Chondrocyte (in vitro differentiated cells): ENCODE data around the gene LCN12. TPM values are rescaled to one million over a fixed set of nuclear protein-coding genes. Genes with fewer than 3 reads are reported as not detected.

Source experiments
- DNase-seq: peaks from one replicate; pipeline ENCODE4 v3.0.0; 2021; ENCODE audit warnings: mixed read lengths, low spot score
- H3K27ac Mint-ChIP-seq: one replicate; pipeline ENCODE4 v1.8.0; 2021; ENCODE audit warnings: mild to moderate bottlenecking, moderate library complexity, mixed read lengths; ENCODE audit not compliant: unreplicated experiment
- H3K27me3 Mint-ChIP-seq: 2 replicates; pipeline ENCODE4 v1.8.0; 2021; ENCODE audit warnings: low read depth, mixed read lengths
- H3K36me3 Mint-ChIP-seq: 2 replicates; pipeline ENCODE4 v1.8.0; 2021; ENCODE audit warnings: low read depth, mixed read lengths
- H3K4me1 Mint-ChIP-seq: 2 replicates; pipeline ENCODE4 v1.8.0; 2021; ENCODE audit warnings: low read depth, mild to moderate bottlenecking, mixed read lengths
- H3K4me3 Mint-ChIP-seq: one replicate; pipeline ENCODE4 v1.8.0; 2021; ENCODE audit warnings: mild to moderate bottlenecking, moderate library complexity, mixed read lengths; ENCODE audit not compliant: unreplicated experiment
- H3K9me3 Mint-ChIP-seq: 2 replicates; pipeline ENCODE4 v1.8.0; 2021; ENCODE audit warnings: low read depth, mixed read lengths
- CTCF ChIP-seq: fragments of 200-600 bp; sonication (generic); IDR thresholded peaks from 2 replicates; pipeline ENCODE4 v1.5.0; 2021; ENCODE audit warnings: antibody characterized with exemption, mild to moderate bottlenecking, moderate library complexity
- total RNA-seq: library from RNA; stranded (reverse); gene quantifications from 3 replicates; pipeline ENCODE4 v1.2.1, GENCODE V29; 2021

Gene LCN12
- total RNA-seq, 1 donor from 2014 or later = 0.60 TPM

GRCh38 chr9:136995362-136995761 lies 43.3 kb downstream of the LCN12 start:
- peaks cover 5% of the 10 kb centered on the region for H3K9me3 Mint-ChIP-seq
- no peak overlapping the region for H3K4me3 Mint-ChIP-seq
- no peak for TF ChIP-seq CTCF
- no peaks in the 10 kb centered on the region for H3K27me3 Mint-ChIP-seq
- no peak overlapping the region for H3K27ac Mint-ChIP-seq
- no peaks in the 10 kb centered on the region for H3K36me3 Mint-ChIP-seq
- no peak for DNase-seq
- H3K4me1 Mint-ChIP-seq = peaks cover 62% of the 10 kb centered on the region

- no peak for TF ChIP-seq CTCF
- Mint-ChIP-seq H3K4me3 (no peak overlapping the region), H3K9me3 (peaks cover under 1% of the 10 kb centered on the region), H3K36me3 (no peaks in the 10 kb centered on the region), H3K4me1 (peaks cover 66% of the 10 kb centered on the region), H3K27me3 (no peaks in the 10 kb centered on the region), H3K27ac (peak overlapping the region; percentile 41)
- no peak for DNase-seq
Measured at GRCh38 chr9:136995772-136996311, 43.8 kb downstream of the LCN12 start.

GRCh38 chr9:136996361-136997292 lies 44.6 kb downstream of the LCN12 start, which contains the start of gene CLIC3:
TSS of gene CLIC3 (minus strand) at chr9:136996568. CDS start at chr9:136996543, 25 bp downstream.
- H3K27ac Mint-ChIP-seq = peak within 1 kb of the TSS; percentile 54
- no peak within 1 kb of the TSS for H3K4me3 Mint-ChIP-seq
- TF ChIP-seq CTCF = no peak
- H3K9me3 Mint-ChIP-seq = no peaks in the 10 kb centered on the region
- no peaks in the 10 kb centered on the region for H3K27me3 Mint-ChIP-seq
- no peak for DNase-seq
- peaks cover 62% of the 10 kb centered on the region for H3K4me1 Mint-ChIP-seq
- H3K36me3 Mint-ChIP-seq = no peaks in the 10 kb centered on the region

- no peaks in the 10 kb centered on the region for H3K36me3 Mint-ChIP-seq
- H3K9me3 Mint-ChIP-seq = no peaks in the 10 kb centered on the region
- H3K4me1 Mint-ChIP-seq = peaks cover 61% of the 10 kb centered on the region
- H3K27me3 Mint-ChIP-seq = no peaks in the 10 kb centered on the region
- TF ChIP-seq CTCF = no peak
- H3K4me3 Mint-ChIP-seq = no peak overlapping the region
- no peak for DNase-seq
- H3K27ac Mint-ChIP-seq = peak overlapping the region; percentile 91
Measured at GRCh38 chr9:136997371-136997770, 45.3 kb downstream of the LCN12 start.

GRCh38 chr9:136997830-136998234 lies 45.8 kb downstream of the LCN12 start:
- Mint-ChIP-seq H3K27me3 (no peaks in the 10 kb centered on the region), H3K27ac (peak overlapping the region; percentile 91), H3K9me3 (no peaks in the 10 kb centered on the region), H3K4me3 (peak overlapping the region; percentile 44), H3K36me3 (no peaks in the 10 kb centered on the region), H3K4me1 (peaks cover 57% of the 10 kb centered on the region)
- peak; percentile 68 for TF ChIP-seq CTCF
- no peak for DNase-seq
